ENCODE results near the gene CDK5RAP2. TPM values are rescaled to one million over a fixed set of nuclear protein-coding genes. Genes with fewer than 3 reads are reported as not detected.

CDK5RAP2 gene
- total and polyA plus RNA-seq, 9 of the 15 experiments (the other 6 are each of a cell fraction or from before 2014, with no cell fraction given), result 19.9 to 68.8 (median 42.2) TPM

DNA sequence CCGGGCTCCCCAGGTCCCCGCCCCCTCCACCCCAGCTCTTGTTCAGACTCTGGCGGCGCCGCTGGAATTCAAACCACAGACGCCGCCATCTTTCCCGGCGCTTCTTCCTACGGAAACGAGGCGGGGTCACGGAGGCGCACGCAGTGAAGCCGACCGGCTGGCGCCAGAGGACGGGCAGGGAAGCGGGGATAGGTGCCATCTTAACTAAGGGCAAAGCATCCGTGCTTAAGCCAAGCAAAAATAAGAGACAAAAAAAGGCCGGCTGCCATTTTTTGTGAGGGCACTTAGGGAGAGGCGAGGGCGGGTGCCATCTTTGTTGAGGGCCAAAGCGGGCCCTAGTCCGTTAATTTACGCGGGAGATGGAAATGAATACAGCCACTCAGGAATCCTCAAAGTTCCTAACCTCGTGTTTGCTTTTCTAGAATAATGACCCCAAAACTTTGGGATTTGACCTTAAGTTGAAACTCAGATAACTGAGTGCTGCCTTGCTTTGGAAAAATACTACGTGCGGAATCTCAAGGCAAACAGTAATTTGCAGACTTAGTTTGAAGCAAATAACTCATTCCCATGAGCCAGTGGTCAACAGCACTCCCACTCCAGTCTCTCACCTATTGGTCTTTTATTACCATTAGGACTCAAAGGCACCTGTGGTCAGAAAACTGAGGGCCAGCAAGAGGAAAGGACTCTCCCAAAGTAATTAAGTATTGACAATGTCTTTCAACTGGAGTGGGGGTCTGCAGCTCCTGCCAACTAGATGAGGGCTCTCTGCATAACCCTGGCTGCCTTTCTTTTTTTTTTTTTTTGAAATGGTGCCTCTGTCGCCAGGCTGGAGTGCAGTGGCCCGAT is at the start of gene CDK5RAP2 (continued):
- TF ChIP-seq, protein P1, sequence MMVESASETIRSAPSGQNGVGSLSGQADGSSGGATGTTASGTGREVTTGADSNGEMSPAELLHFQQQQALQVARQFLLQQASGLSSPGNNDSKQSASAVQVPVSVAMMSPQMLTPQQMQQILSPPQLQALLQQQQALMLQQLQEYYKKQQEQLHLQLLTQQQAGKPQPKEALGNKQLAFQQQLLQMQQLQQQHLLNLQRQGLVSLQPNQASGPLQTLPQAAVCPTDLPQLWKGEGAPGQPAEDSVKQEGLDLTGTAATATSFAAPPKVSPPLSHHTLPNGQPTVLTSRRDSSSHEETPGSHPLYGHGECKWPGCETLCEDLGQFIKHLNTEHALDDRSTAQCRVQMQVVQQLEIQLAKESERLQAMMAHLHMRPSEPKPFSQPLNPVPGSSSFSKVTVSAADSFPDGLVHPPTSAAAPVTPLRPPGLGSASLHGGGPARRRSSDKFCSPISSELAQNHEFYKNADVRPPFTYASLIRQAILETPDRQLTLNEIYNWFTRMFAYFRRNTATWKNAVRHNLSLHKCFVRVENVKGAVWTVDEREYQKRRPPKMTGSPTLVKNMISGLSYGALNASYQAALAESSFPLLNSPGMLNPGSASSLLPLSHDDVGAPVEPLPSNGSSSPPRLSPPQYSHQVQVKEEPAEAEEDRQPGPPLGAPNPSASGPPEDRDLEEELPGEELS (CRISPR knock-in tag; IDR thresholded peaks at IDR 0.05; ENCODE audit: borderline replicate concordance), result no peak
- TF ChIP-seq ZNF23 (CRISPR knock-in tag; IDR thresholded peaks at IDR 0.05), result no peak
- no peak for TF ChIP-seq SREBF2 (CRISPR knock-in tag; IDR thresholded peaks at IDR 0.05)
- TF ChIP-seq, protein P2, sequence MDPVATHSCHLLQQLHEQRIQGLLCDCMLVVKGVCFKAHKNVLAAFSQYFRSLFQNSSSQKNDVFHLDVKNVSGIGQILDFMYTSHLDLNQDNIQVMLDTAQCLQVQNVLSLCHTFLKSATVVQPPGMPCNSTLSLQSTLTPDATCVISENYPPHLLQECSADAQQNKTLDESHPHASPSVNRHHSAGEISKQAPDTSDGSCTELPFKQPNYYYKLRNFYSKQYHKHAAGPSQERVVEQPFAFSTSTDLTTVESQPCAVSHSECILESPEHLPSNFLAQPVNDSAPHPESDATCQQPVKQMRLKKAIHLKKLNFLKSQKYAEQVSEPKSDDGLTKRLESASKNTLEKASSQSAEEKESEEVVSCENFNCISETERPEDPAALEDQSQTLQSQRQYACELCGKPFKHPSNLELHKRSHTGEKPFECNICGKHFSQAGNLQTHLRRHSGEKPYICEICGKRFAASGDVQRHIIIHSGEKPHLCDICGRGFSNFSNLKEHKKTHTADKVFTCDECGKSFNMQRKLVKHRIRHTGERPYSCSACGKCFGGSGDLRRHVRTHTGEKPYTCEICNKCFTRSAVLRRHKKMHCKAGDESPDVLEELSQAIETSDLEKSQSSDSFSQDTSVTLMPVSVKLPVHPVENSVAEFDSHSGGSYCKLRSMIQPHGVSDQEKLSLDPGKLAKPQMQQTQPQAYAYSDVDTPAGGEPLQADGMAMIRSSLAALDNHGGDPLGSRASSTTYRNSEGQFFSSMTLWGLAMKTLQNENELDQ (CRISPR knock-in tag; IDR thresholded peaks at IDR 0.05; ENCODE audit: borderline replicate concordance), result no peak
- TF ChIP-seq, protein P3, sequence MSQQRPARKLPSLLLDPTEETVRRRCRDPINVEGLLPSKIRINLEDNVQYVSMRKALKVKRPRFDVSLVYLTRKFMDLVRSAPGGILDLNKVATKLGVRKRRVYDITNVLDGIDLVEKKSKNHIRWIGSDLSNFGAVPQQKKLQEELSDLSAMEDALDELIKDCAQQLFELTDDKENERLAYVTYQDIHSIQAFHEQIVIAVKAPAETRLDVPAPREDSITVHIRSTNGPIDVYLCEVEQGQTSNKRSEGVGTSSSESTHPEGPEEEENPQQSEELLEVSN (IDR thresholded peaks at IDR 0.05; ENCODE audit: borderline replicate concordance in 1 of 2, extremely low read depth in 1 of 2, insufficient read depth in 1 of 2, insufficient read length in 1 of 2, low read depth in 1 of 2, low read length in 1 of 2, poor library complexity in 1 of 2, severe bottlenecking in 1 of 2), result peak; percentile 94 to 96
- peak; percentile 30; the same call in 1 of the 2 replicates for TF ChIP-seq RUNX1 (IDR thresholded peaks at IDR 0.05; ENCODE audit: low read depth)
- TF ChIP-seq, protein P4, sequence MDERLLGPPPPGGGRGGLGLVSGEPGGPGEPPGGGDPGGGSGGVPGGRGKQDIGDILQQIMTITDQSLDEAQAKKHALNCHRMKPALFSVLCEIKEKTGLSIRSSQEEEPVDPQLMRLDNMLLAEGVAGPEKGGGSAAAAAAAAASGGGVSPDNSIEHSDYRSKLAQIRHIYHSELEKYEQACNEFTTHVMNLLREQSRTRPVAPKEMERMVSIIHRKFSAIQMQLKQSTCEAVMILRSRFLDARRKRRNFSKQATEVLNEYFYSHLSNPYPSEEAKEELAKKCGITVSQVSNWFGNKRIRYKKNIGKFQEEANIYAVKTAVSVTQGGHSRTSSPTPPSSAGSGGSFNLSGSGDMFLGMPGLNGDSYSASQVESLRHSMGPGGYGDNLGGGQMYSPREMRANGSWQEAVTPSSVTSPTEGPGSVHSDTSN (CRISPR knock-in tag; IDR thresholded peaks at IDR 0.05; ENCODE audit: low read depth), result no peak
- TF ChIP-seq, protein P4 (tag; conservative IDR thresholded peaks at IDR 0.05; ENCODE audit: low read depth), result peak; percentile 30; the same call in 1 of the 2 replicates
- TF ChIP-seq SIRT6 (IDR thresholded peaks at IDR 0.05; ENCODE audit: low read depth, low read length), result no peak
- TF ChIP-seq ZNF785 (CRISPR knock-in tag; IDR thresholded peaks at IDR 0.05), result no peak
- TF ChIP-seq NRF1 (conservative IDR thresholded peaks at IDR 0.05 in 1 of 2, IDR thresholded peaks at IDR 0.05 in 1 of 2), result peak; percentile 63 to 74

All from K562 (cell line).